HG03439 (cell line): ENCODE measurements around the gene TMEM39B.
"Not testable (repeated sequence)": the region's sequence is repeated elsewhere in the genome, so short reads cannot be mapped to it uniquely, and the experiment has no call there.

ENCODE experiments used
- ATAC-seq: cut with Tn5 transposase; IDR thresholded peaks from one replicate; pipeline ENCODE4 v1.9.1; 2021; ENCODE audit warnings: mild to moderate bottlenecking, moderate library complexity; ENCODE audit not compliant: unreplicated experiment

TMEM39B gene

GRCh38 chr1:32111789-32112188 lies 39.0 kb downstream of the TMEM39B start:
- no peak for ATAC-seq

- ATAC-seq: no peak
These were observed 40.2 kb downstream of the TMEM39B start for GRCh38 chr1:32112806-32113375.

- ATAC-seq: not testable (repeated sequence)
These were observed 40.7 kb downstream of the TMEM39B start for GRCh38 chr1:32113436-32113835.

- ATAC-seq: no peak
These were observed 41.7 kb downstream of the TMEM39B start for GRCh38 chr1:32114420-32114819.

GRCh38 chr1:32115496-32115895 lies 42.8 kb downstream of the TMEM39B start:
- ATAC-seq: no peak

- no peak for ATAC-seq
These were observed 43.8 kb downstream of the TMEM39B start for GRCh38 chr1:32116531-32116930.

- ATAC-seq: no peak
These were observed 49.4 kb downstream of the TMEM39B start for GRCh38 chr1:32122151-32122550.

GRCh38 chr1:32123361-32123760 lies 50.6 kb downstream of the TMEM39B start:
- ATAC-seq: not testable (repeated sequence)

- ATAC-seq: no peak
These were observed 52.6 kb downstream of the TMEM39B start for GRCh38 chr1:32125313-32125712.

GRCh38 chr1:32126770-32127169 lies 54.0 kb downstream of the TMEM39B start:
- no peak for ATAC-seq

- ATAC-seq: no peak
These were observed 54.9 kb downstream of the TMEM39B start for GRCh38 chr1:32127409-32128198.

GRCh38 chr1:32128479-32128878 lies 55.7 kb downstream of the TMEM39B start:
- ATAC-seq: no peak

GRCh38 chr1:32128964-32129363 lies 56.2 kb downstream of the TMEM39B start:
- ATAC-seq: no peak

- ATAC-seq: not testable (repeated sequence)
These were observed 61.2 kb downstream of the TMEM39B start for GRCh38 chr1:32133950-32134280.

- ATAC-seq: no peak
These were observed 64.4 kb downstream of the TMEM39B start for GRCh38 chr1:32137111-32137510.

GRCh38 chr1:32138965-32139364 lies 66.2 kb downstream of the TMEM39B start:
- no peak for ATAC-seq

GRCh38 chr1:32142446-32143301 lies 69.9 kb downstream of the TMEM39B start:
- ATAC-seq: no peak

GRCh38 chr1:32143302-32143695 lies 70.6 kb downstream of the TMEM39B start:
- ATAC-seq: not testable (repeated sequence)

GRCh38 chr1:32144033-32144432 lies 71.3 kb downstream of the TMEM39B start:
- ATAC-seq: no peak

GRCh38 chr1:32147799-32148198 lies 75.1 kb downstream of the TMEM39B start:
- not testable (repeated sequence) for ATAC-seq

- no peak for ATAC-seq
These were observed 78.1 kb downstream of the TMEM39B start for GRCh38 chr1:32150847-32151246.

GRCh38 chr1:32151319-32151787 lies 78.6 kb downstream of the TMEM39B start:
- ATAC-seq: no peak
